ENCODE measurements around the gene PAPOLB. TPM values are rescaled to one million over a fixed set of nuclear protein-coding genes. Genes with fewer than 3 reads are reported as not detected.

Gene PAPOLB
- total RNA-seq, 1 experiment from 2014 or later = not detected

- no peaks in the 10 kb centered on the region for H3K9me3 Mint-ChIP-seq (ENCODE audit: unreplicated experiment)
- no peak overlapping the region for H3K27ac Mint-ChIP-seq (ENCODE audit: low read depth, unreplicated experiment)
- H3K4me3 Mint-ChIP-seq (ENCODE audit: unreplicated experiment) = no peak overlapping the region
- H3K27me3 Mint-ChIP-seq (ENCODE audit: insufficient read depth, unreplicated experiment) = peaks cover 7% of the 10 kb centered on the region
- DNase-seq (ENCODE audit: unreplicated experiment) = peak; percentile 14
- intact Hi-C loops (cut with micrococcal nuclease) = no loop called here
- no TSS peak for BruUV-seq (replicated peaks)
- POLR2A ChIA-PET = no interaction called here
- H3K36me3 Mint-ChIP-seq (ENCODE audit: insufficient read depth, unreplicated experiment) = no peaks in the 10 kb centered on the region
- TF ChIP-seq, protein P1, sequence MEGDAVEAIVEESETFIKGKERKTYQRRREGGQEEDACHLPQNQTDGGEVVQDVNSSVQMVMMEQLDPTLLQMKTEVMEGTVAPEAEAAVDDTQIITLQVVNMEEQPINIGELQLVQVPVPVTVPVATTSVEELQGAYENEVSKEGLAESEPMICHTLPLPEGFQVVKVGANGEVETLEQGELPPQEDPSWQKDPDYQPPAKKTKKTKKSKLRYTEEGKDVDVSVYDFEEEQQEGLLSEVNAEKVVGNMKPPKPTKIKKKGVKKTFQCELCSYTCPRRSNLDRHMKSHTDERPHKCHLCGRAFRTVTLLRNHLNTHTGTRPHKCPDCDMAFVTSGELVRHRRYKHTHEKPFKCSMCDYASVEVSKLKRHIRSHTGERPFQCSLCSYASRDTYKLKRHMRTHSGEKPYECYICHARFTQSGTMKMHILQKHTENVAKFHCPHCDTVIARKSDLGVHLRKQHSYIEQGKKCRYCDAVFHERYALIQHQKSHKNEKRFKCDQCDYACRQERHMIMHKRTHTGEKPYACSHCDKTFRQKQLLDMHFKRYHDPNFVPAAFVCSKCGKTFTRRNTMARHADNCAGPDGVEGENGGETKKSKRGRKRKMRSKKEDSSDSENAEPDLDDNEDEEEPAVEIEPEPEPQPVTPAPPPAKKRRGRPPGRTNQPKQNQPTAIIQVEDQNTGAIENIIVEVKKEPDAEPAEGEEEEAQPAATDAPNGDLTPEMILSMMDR (IDR thresholded peaks at IDR 0.05; ENCODE audit: unreplicated experiment) = peak; percentile 35
- CTCF ChIA-PET = no interaction called here
- H3K4me1 Mint-ChIP-seq (ENCODE audit: insufficient read depth, unreplicated experiment) = no peaks in the 10 kb centered on the region
These were observed 31.7 kb downstream of the PAPOLB start for GRCh38 chr7:4830176-4830575.

DNA sequence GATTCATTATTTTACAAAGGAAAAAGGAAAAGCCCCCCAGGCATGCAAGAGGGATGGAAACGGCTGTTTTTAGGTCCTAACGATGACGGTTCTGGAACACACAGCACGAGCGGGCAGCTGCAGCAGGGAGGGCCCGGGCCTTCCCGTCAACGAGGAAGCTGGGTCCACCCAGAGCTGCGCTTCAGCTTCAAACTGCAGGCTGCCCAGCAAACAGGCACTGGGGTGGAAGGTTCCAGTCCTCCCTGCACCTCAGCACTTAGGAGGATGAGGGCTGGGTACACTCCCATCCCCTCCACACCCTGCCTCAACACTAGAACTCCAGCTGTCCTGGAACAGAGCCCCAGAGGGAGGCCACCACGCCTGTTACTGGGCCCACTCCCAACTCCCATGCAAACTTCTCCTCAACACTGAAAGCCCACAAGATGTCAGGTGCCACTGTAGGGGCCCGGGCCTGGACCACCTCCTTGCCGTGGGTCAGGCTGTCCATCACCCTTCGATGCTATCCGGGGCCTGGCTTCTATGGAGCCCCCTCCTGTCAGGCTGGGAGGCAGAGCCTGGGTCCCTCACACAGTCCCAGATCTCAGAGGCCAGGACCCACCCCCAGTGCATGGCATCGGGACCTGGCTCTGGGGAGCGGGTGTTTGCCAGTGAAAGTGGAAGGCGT, 33.0 kb downstream of the PAPOLB start:
- BruUV-seq (replicated peaks) = no TSS peak
- TF ChIP-seq, protein P1 (IDR thresholded peaks at IDR 0.05; ENCODE audit: unreplicated experiment) = no peak
- POLR2A ChIA-PET = no interaction called here
- CTCF ChIA-PET = interaction anchor here (0.6 kb wide), 1 partner anchor 659 kb away, joined by 3 read pairs; no protein-coding TSS in a partner anchor
- Mint-ChIP-seq H3K4me3 (ENCODE audit: unreplicated experiment) (no peak overlapping the region), H3K27ac (ENCODE audit: low read depth, unreplicated experiment) (no peak overlapping the region), H3K27me3 (ENCODE audit: insufficient read depth, unreplicated experiment) (peaks cover 15% of the 10 kb centered on the region), H3K36me3 (ENCODE audit: insufficient read depth, unreplicated experiment) (no peaks in the 10 kb centered on the region), H3K4me1 (ENCODE audit: insufficient read depth, unreplicated experiment) (no peaks in the 10 kb centered on the region), H3K9me3 (ENCODE audit: unreplicated experiment) (no peaks in the 10 kb centered on the region)
- DNase-seq (ENCODE audit: unreplicated experiment) = no peak
- intact Hi-C loops (cut with micrococcal nuclease) = no loop called here

DNA sequence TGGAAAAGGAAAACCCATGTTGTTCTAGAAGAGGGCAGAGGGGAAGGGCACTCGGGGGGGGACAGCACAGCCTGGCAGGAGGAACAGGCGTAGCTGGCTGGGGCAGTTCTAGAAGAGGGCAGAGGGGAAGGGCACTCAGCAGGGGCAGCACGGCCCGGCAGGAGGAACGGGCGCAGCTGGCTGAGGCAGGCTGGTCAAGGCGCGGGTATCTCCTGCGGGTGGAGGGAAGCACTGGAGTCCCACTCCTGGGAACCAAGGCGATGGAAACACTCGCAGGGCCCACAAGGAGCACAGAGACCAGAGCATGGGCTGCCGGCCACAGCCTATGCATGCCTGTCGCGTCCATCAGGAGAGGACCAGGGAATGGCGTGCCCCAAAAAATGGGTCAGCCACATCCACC, 36.7 kb downstream of the PAPOLB start:
- H3K4me1 Mint-ChIP-seq (ENCODE audit: insufficient read depth, unreplicated experiment) = no peaks in the 10 kb centered on the region
- peaks cover 15% of the 10 kb centered on the region for H3K27me3 Mint-ChIP-seq (ENCODE audit: insufficient read depth, unreplicated experiment)
- ChIA-PET CTCF (interaction anchor here (0.7 kb wide), 1 partner anchor 142 kb away, joined by 3 read pairs; no protein-coding TSS in a partner anchor), POLR2A (no interaction called here)
- no peak overlapping the region for H3K4me3 Mint-ChIP-seq (ENCODE audit: unreplicated experiment)
- DNase-seq (ENCODE audit: unreplicated experiment) = no peak
- H3K27ac Mint-ChIP-seq (ENCODE audit: low read depth, unreplicated experiment) = no peak overlapping the region
- no TSS peak for BruUV-seq (replicated peaks)
- H3K9me3 Mint-ChIP-seq (ENCODE audit: unreplicated experiment) = no peaks in the 10 kb centered on the region
- intact Hi-C loops (cut with micrococcal nuclease) = no loop called here
- H3K36me3 Mint-ChIP-seq (ENCODE audit: insufficient read depth, unreplicated experiment) = no peaks in the 10 kb centered on the region
- TF ChIP-seq, protein P1 (IDR thresholded peaks at IDR 0.05; ENCODE audit: unreplicated experiment) = no peak

- POLR2A ChIA-PET = no interaction called here
- Mint-ChIP-seq H3K36me3 (ENCODE audit: insufficient read depth, unreplicated experiment) (no peaks in the 10 kb centered on the region), H3K27me3 (ENCODE audit: insufficient read depth, unreplicated experiment) (peaks cover 15% of the 10 kb centered on the region), H3K27ac (ENCODE audit: low read depth, unreplicated experiment) (no peak overlapping the region), H3K4me1 (ENCODE audit: insufficient read depth, unreplicated experiment) (no peaks in the 10 kb centered on the region), H3K4me3 (ENCODE audit: unreplicated experiment) (no peak overlapping the region), H3K9me3 (ENCODE audit: unreplicated experiment) (no peaks in the 10 kb centered on the region)
- intact Hi-C loops (cut with micrococcal nuclease) = no loop called here
- CTCF ChIA-PET = no interaction called here
- no TSS peak for BruUV-seq (replicated peaks)
- TF ChIP-seq, protein P1 (IDR thresholded peaks at IDR 0.05; ENCODE audit: unreplicated experiment) = no peak
- no peak for DNase-seq (ENCODE audit: unreplicated experiment)
These were observed 37.6 kb downstream of the PAPOLB start for GRCh38 chr7:4824120-4824775.
